Measurements from ENCODE around the gene EGFL7. TPM values are rescaled to one million over a fixed set of nuclear protein-coding genes. Genes with fewer than 3 reads are reported as not detected.

The EGFL7 gene
- total and polyA plus RNA-seq, 7 donors: 6.0 to 75.6 (median 43.4) TPM

- Histone ChIP-seq H3K4me1 (peaks cover 0 to 23% (median 20%) of the 10 kb centered on the region in 4 donors), H3K4me3 (peak within 1 kb of the TSS; percentile 51 to 70 (median 61)), H3K36me3 (no peaks in the 10 kb centered on the region), H3K9me3 (no peaks in the 10 kb centered on the region), H3K27ac (peak within 1 kb of the TSS; percentile 66 to 76 (median 74)), H3K27me3 (peaks cover 0 to 20% (median 20%) of the 10 kb centered on the region in 3 donors)
- DNase-seq: no peak
- intact Hi-C loops (cut with DNase I): no loop called here
- WGBS, 2 donors: 1% methylated on average over 119 of the region's 119 CpGs
- TF ChIP-seq POLR2A (IDR thresholded peaks at IDR 0.05): no peak
- TF ChIP-seq EP300 (IDR thresholded peaks at IDR 0.05): no peak
- no peak for TF ChIP-seq CTCF (IDR thresholded peaks at IDR 0.05)
- no peak for TF ChIP-seq POLR2AphosphoS5 (IDR thresholded peaks at IDR 0.05)
Measured at GRCh38 chr9:136711751-136712689, 49.3 kb downstream of the EGFL7 start, which contains the start of gene DIPK1B. Gene DIPK1B, plus strand, starts transcription at chr9:136712572. Its CDS starts 94 bp downstream, at chr9:136712666.

GRCh38 chr9:136712690-136713544 lies 50.2 kb downstream of the EGFL7 start:
- no peak for DNase-seq
- Histone ChIP-seq H3K4me1 (peaks cover 0 to 23% (median 20%) of the 10 kb centered on the region in 4 donors), H3K4me3 (peak overlapping the region; percentile 51 to 70 (median 61)), H3K27me3 (peaks cover 0 to 20% (median 20%) of the 10 kb centered on the region in 3 donors), H3K9me3 (no peaks in the 10 kb centered on the region), H3K36me3 (no peaks in the 10 kb centered on the region), H3K27ac (peak overlapping the region; percentile 66 to 76 (median 74))
- TF ChIP-seq POLR2A (IDR thresholded peaks at IDR 0.05) (no peak), POLR2AphosphoS5 (IDR thresholded peaks at IDR 0.05) (no peak), EP300 (IDR thresholded peaks at IDR 0.05) (no peak), CTCF (IDR thresholded peaks at IDR 0.05) (no peak)
- intact Hi-C loops (cut with DNase I): no loop called here
- WGBS, 2 donors: 7 to 9% methylated on average over 56 of the region's 56 CpGs

GRCh38 chr9:136713550-136713949 lies 50.8 kb downstream of the EGFL7 start:
- WGBS, 2 donors: 36 to 37% methylated on average over 8 of the region's 8 CpGs
- H3K4me1 ChIP-seq: peaks cover 0 to 23% (median 20%) of the 10 kb centered on the region in 4 donors
- no peaks in the 10 kb centered on the region for H3K36me3 ChIP-seq
- peak overlapping the region in 3 of 4 donors; percentile 51 to 70 (median 69) for H3K4me3 ChIP-seq
- TF ChIP-seq CTCF (IDR thresholded peaks at IDR 0.05): no peak
- TF ChIP-seq EP300 (IDR thresholded peaks at IDR 0.05): no peak
- TF ChIP-seq POLR2A (IDR thresholded peaks at IDR 0.05): no peak
- TF ChIP-seq POLR2AphosphoS5 (IDR thresholded peaks at IDR 0.05): no peak
- H3K27me3 ChIP-seq: peaks cover 0 to 20% (median 20%) of the 10 kb centered on the region in 3 donors
- H3K27ac ChIP-seq: peak overlapping the region; percentile 66 to 76 (median 74)
- intact Hi-C loops (cut with DNase I): no loop called here
- DNase-seq: no peak
- H3K9me3 ChIP-seq: no peaks in the 10 kb centered on the region

- no peak for DNase-seq
- intact Hi-C loops (cut with DNase I): no loop called here
- H3K9me3 ChIP-seq: no peaks in the 10 kb centered on the region
- WGBS, 2 donors: 54 to 56% methylated on average over 17 of the region's 17 CpGs
- H3K27ac ChIP-seq: peak overlapping the region; percentile 66 to 76 (median 74)
- no peaks in the 10 kb centered on the region for H3K36me3 ChIP-seq
- H3K27me3 ChIP-seq: peaks cover 0 to 20% (median 20%) of the 10 kb centered on the region in 3 donors
- no peak overlapping the region for H3K4me3 ChIP-seq
- H3K4me1 ChIP-seq: peaks cover 0 to 26% (median 22%) of the 10 kb centered on the region in 4 donors
- no peak for TF ChIP-seq POLR2A (IDR thresholded peaks at IDR 0.05)
- TF ChIP-seq POLR2AphosphoS5 (IDR thresholded peaks at IDR 0.05): peak in 1 of 4 donors; percentile 40
- no peak for TF ChIP-seq CTCF (IDR thresholded peaks at IDR 0.05)
- no peak for TF ChIP-seq EP300 (IDR thresholded peaks at IDR 0.05)
Measured at GRCh38 chr9:136714096-136714892, 51.6 kb downstream of the EGFL7 start.

Data from sigmoid colon (tissue), 7 donors.